Transverse colon (tissue), 3 donors: ENCODE measurements around the gene HMGN1.

ENCODE experiments used
- CTCF ChIP-seq, 5 experiments: fragments of 200-600 bp in 3 of 5; fragments of 450-650 bp in 2 of 5; sonication (generic) in 3 of 5; IDR thresholded peaks; 1 replicate in 2 of 5; 2 replicates in 3 of 5; pipeline ENCODE4 v1.5.1; 2016 to 2017; ENCODE audit warnings: antibody characterized with exemption in 5 of 5, inconsistent platforms in 3 of 5, mild to moderate bottlenecking in 2 of 5, moderate library complexity in 1 of 5
- EP300 ChIP-seq: sonication (generic); formaldehyde crosslinking; IDR thresholded peaks from one replicate; pipeline ENCODE4 v1.6.1; 2017; ENCODE audit warnings: antibody characterized with exemption, low read depth
- POLR2A ChIP-seq: fragments of 450-650 bp; IDR thresholded peaks from one replicate; pipeline ENCODE4 v1.6.1; 2016; ENCODE audit warnings: antibody characterized with exemption, mild to moderate bottlenecking, moderate library complexity

- no peak for TF ChIP-seq CTCF (IDR thresholded peaks at IDR 0.05)
- TF ChIP-seq EP300: no peak
- no peak for TF ChIP-seq POLR2A
These were observed 2.1 kb downstream of the HMGN1 start for GRCh38 chr21:39346671-39347331.
